Lung (tissue), 12 donors: ENCODE data around the gene ZDHHC1. TPM values are rescaled to one million over a fixed set of nuclear protein-coding genes. Genes with fewer than 3 reads are reported as not detected.

Experiments used
- ATAC-seq: fragments of 200-7000 bp; cut with Tn5 transposase; one replicate; pipeline ENCODE4 v1.9.1; 2020; ENCODE audit warnings: moderate number of reproducible peaks; ENCODE audit not compliant: insufficient read depth, low FRiP score
- DNase-seq, 3 donors: peaks; one replicate each; pipeline ENCODE4 v3.0.0-alpha.2; 2013 to 2017
- H3K27ac ChIP-seq, 2 donors: one replicate each; pipeline ENCODE4 v1.5.1; 2013; ENCODE audit warnings: mild to moderate bottlenecking in 2 of 2, moderate library complexity in 2 of 2, control low read depth in 1 of 2, inconsistent platforms in 1 of 2, low read depth in 1 of 2, low read length in 1 of 2
- H3K27me3 ChIP-seq, 3 donors: one replicate each; pipeline ENCODE4 v1.5.1; 2013; ENCODE audit warnings: low read length in 2 of 3; ENCODE audit not compliant: control insufficient read depth in 3 of 3, insufficient read depth in 3 of 3
- H3K36me3 ChIP-seq, 4 donors: one replicate each; pipeline ENCODE4 v1.5.1; 2013; ENCODE audit warnings: low read length in 4 of 4, mild to moderate bottlenecking in 1 of 4, moderate library complexity in 1 of 4; ENCODE audit not compliant: control insufficient read depth in 4 of 4, insufficient read depth in 4 of 4
- H3K4me1 ChIP-seq, 5 donors: one replicate each; pipeline ENCODE4 v1.5.1; 2013; ENCODE audit warnings: low read length in 5 of 5, mild to moderate bottlenecking in 2 of 5, moderate library complexity in 1 of 5; ENCODE audit not compliant: control insufficient read depth in 5 of 5, insufficient read depth in 5 of 5
- H3K4me3 ChIP-seq: one replicate; pipeline ENCODE4 v1.5.1; 2013; ENCODE audit warnings: mild to moderate bottlenecking, control low read depth, moderate library complexity
- H3K9ac ChIP-seq, 2 donors: one replicate each; pipeline ENCODE4 v1.5.1; 2013; ENCODE audit warnings: low read length in 2 of 2, control low read depth in 1 of 2; ENCODE audit not compliant: insufficient read depth in 1 of 2
- H3K9me3 ChIP-seq, 4 donors: one replicate each; pipeline ENCODE4 v1.5.1; 2013; ENCODE audit warnings: low read length in 3 of 4, mild to moderate bottlenecking in 1 of 4, moderate library complexity in 1 of 4; ENCODE audit not compliant: control insufficient read depth in 4 of 4, insufficient read depth in 3 of 4
- WGBS, 2 donors: extraction: QIAGEN DNeasy Blood & Tissue Kit; methylation state at CpG; one replicate each; pipeline ENCODE4 v1.1.7; 2013; 5-methylcytosine and 5-hydroxymethylcytosine counted together
- polyA plus RNA-seq, 2 donors: library from polyadenylated mRNA; stranded (reverse); fragments of 200-250 nt; gene quantifications; one replicate each; pipeline ENCODE4 v1.2.1, GENCODE V29; 2013
- total RNA-seq, 2 donors: library from RNA; depleted of rRNA in 1 of 2; stranded (reverse); fragments of >200 nt in 1 of 2; gene quantifications; one replicate each; pipeline ENCODE4 v1.2.1, GENCODE V29; 2014 to 2021
- TF ChIP-seq, protein P1 (sequence below): IDR thresholded peaks from 2 replicates; pipeline ENCODE4 v1.5.1; 2012; ENCODE audit warnings: mild to moderate bottlenecking; ENCODE audit errors: control extremely low read depth, extremely low read depth
- donor health status: control.
- donor health status: control.
- donor health status: Bipolar disorder and iron deficiency.
- donor health status: healthy.
- donor health status: DM: yes; HTN: yes; CAD: no.

Gene ZDHHC1
- total and polyA plus RNA-seq, 4 donors: 10.9 to 31.8 (median 21.2) TPM

GRCh38 chr16:67399749-67400704 is 16.2 kb downstream of the ZDHHC1 start:
- TF ChIP-seq, protein P1, sequence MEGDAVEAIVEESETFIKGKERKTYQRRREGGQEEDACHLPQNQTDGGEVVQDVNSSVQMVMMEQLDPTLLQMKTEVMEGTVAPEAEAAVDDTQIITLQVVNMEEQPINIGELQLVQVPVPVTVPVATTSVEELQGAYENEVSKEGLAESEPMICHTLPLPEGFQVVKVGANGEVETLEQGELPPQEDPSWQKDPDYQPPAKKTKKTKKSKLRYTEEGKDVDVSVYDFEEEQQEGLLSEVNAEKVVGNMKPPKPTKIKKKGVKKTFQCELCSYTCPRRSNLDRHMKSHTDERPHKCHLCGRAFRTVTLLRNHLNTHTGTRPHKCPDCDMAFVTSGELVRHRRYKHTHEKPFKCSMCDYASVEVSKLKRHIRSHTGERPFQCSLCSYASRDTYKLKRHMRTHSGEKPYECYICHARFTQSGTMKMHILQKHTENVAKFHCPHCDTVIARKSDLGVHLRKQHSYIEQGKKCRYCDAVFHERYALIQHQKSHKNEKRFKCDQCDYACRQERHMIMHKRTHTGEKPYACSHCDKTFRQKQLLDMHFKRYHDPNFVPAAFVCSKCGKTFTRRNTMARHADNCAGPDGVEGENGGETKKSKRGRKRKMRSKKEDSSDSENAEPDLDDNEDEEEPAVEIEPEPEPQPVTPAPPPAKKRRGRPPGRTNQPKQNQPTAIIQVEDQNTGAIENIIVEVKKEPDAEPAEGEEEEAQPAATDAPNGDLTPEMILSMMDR: no peak
- Histone ChIP-seq H3K9ac (no peak overlapping the region), H3K27me3 (peaks cover 0 to 7% (median 4%) of the 10 kb centered on the region in 3 donors), H3K9me3 (no peaks in the 10 kb centered on the region), H3K36me3 (no peaks in the 10 kb centered on the region), H3K4me1 (peaks cover 0 to 41% (median 23%) of the 10 kb centered on the region in 5 donors), H3K27ac (no peak overlapping the region), H3K4me3 (no peak overlapping the region)
- DNase-seq (peak in 2 of 3 donors; percentile 42 to 61), ATAC-seq (no peak)
- 76 to 77% methylated on average over 19 of the region's 19 CpGs for WGBS, 2 donors

DNA sequence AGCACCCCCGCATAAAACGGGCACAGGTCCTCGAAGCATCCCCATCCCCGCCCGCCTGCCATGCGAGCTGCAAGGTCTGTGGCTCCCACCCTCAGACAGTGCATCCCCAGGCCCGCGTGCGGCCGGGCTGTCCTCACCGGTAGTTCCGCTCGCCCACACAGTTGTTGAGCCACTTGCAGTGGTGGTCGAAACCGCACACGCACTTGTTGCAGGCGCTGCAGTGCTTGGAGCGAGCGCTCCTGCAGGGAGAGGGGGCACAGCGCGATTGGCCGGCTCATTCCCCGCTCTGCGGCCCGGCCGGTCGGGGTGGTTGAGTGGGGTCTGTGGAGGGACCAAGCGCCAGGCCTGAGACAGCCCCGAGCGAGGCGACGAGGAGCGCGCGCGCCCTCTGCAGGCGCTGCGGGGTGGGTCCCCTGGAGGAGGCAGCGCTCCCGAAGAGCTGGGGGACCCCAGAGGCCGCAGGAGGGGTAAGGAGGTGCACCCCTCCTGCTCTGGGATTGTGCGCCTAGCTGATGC is 17.0 kb downstream of the ZDHHC1 start:
- Histone ChIP-seq H3K9ac (no peak overlapping the region), H3K27ac (no peak overlapping the region), H3K4me1 (peaks cover 0 to 37% (median 25%) of the 10 kb centered on the region in 5 donors), H3K9me3 (no peaks in the 10 kb centered on the region), H3K4me3 (no peak overlapping the region), H3K36me3 (no peaks in the 10 kb centered on the region), H3K27me3 (peaks cover 0 to 9% (median 4%) of the 10 kb centered on the region in 3 donors)
- TF ChIP-seq, protein P1: peak; percentile 52
- 28 to 34% methylated on average over 42 of the region's 42 CpGs for WGBS, 2 donors
- peak; percentile 62 to 81 (median 74) for DNase-seq
- ATAC-seq: peak; percentile 37

- DNase-seq (no peak), ATAC-seq (no peak)
- WGBS, 2 donors: 91 to 95% methylated on average over 19 of the region's 19 CpGs
- TF ChIP-seq, protein P1: no peak
- H3K9me3 ChIP-seq: no peaks in the 10 kb centered on the region
- H3K27me3 ChIP-seq: peaks cover 0 to 9% (median 4%) of the 10 kb centered on the region in 3 donors
- H3K4me3 ChIP-seq: no peak overlapping the region
- no peaks in the 10 kb centered on the region for H3K36me3 ChIP-seq
- no peak overlapping the region for H3K27ac ChIP-seq
- peaks cover 0 to 40% (median 20%) of the 10 kb centered on the region in 5 donors for H3K4me1 ChIP-seq
- no peak overlapping the region for H3K9ac ChIP-seq
These were observed 17.6 kb downstream of the ZDHHC1 start for GRCh38 chr16:67398546-67399217.
